Psoas muscle (tissue), 8 donors: ENCODE data around the gene VIPR2. TPM values are rescaled to one million over a fixed set of nuclear protein-coding genes. Genes with fewer than 3 reads are reported as not detected.

Source experiments
- ATAC-seq, 4 donors: fragments of 200-7000 bp; cut with Tn5 transposase; one replicate each; pipeline ENCODE4 v1.9.1; 2020; ENCODE audit warnings: moderate library complexity in 3 of 4, mild to moderate bottlenecking in 2 of 4
- DNase-seq, 2 donors: peaks; one replicate each; pipeline ENCODE4 v3.0.0-alpha.2; 2020
- H3K27ac ChIP-seq: fragments of 200-600 bp; one replicate; pipeline ENCODE4 v1.8.0; 2022
- H3K27me3 ChIP-seq, 3 donors: fragments of 200-600 bp in 1 of 3; one replicate each; pipeline versions ENCODE4 v1.6.1 to v1.8.0; 2013 to 2022; ENCODE audit warnings: low read length in 2 of 3, mild to moderate bottlenecking in 2 of 3, moderate library complexity in 1 of 3; ENCODE audit not compliant: insufficient read depth in 3 of 3
- H3K36me3 ChIP-seq, 2 donors: fragments of 200-600 bp in 1 of 2; one replicate each; pipeline versions ENCODE4 v1.6.1 to v1.8.0; 2013 to 2022; ENCODE audit warnings: low read depth in 1 of 2, mild to moderate bottlenecking in 1 of 2, moderate library complexity in 1 of 2; ENCODE audit not compliant: insufficient read depth in 1 of 2
- H3K4me1 ChIP-seq: fragments of 200-600 bp; one replicate; pipeline ENCODE4 v1.8.0; 2022
- H3K4me3 ChIP-seq: fragments of 200-600 bp; one replicate; pipeline ENCODE4 v1.8.0; 2022; ENCODE audit warnings: mild to moderate bottlenecking
- H3K9me3 ChIP-seq: fragments of 200-600 bp; one replicate; pipeline ENCODE4 v1.8.0; 2022
- WGBS, 3 donors: extraction: QIAGEN DNeasy Blood & Tissue Kit; methylation state at CpG; one replicate each; pipeline versions ENCODE4 v1.1.6 to v1.1.7; 2013; 5-methylcytosine and 5-hydroxymethylcytosine counted together
- intact Hi-C, 2 donors: fragments of 100-400 bp; cut with DNase I; formaldehyde crosslinking; loops; one replicate each; pipeline versions ENCODE4 v1.11.0 to v1.14.2; 2022
- polyA plus RNA-seq, 3 donors: library from polyadenylated mRNA; stranded (reverse); fragments of 200-250 nt; gene quantifications; one replicate each; pipeline ENCODE4 v1.2.3, GENCODE V29; 2013
- total RNA-seq, 4 donors: library from RNA; stranded (reverse); fragmentation: NEBNext Ultra II Directional in 2 of 4; extraction: Animal tissue kit (Norgen Biotek cat#: 25700) in 2 of 4; gene quantifications; one replicate each; pipeline versions ENCODE4 v1.2.1 to v1.2.4, GENCODE V29; 2021 to 2023
- TF ChIP-seq, protein P1 (sequence below): fragments of 200-600 bp; IDR thresholded peaks from one replicate; pipeline ENCODE4 v1.8.0; 2022; ENCODE audit warnings: antibody characterized with exemption
- donor health status: healthy with polysubstance abuse.
- donor health status: DM: no; HTN: no; CAD: no; lungs with moderate emphysema.
- donor health status: Bipolar disorder and iron deficiency.
- donor health status: healthy.
- donor health status: DM: yes; HTN: yes; CAD: no.
- donor health status: DM: no; HTN: no; CAD: no.
- donor health status: DM: no; HTN: no; CAD: no.
- donor health status: DM: yes; HTN: yes; CAD: no.

Gene VIPR2
- total and polyA plus RNA-seq, 7 donors = 0.60 to 3.6 (median 2.4) TPM

DNA sequence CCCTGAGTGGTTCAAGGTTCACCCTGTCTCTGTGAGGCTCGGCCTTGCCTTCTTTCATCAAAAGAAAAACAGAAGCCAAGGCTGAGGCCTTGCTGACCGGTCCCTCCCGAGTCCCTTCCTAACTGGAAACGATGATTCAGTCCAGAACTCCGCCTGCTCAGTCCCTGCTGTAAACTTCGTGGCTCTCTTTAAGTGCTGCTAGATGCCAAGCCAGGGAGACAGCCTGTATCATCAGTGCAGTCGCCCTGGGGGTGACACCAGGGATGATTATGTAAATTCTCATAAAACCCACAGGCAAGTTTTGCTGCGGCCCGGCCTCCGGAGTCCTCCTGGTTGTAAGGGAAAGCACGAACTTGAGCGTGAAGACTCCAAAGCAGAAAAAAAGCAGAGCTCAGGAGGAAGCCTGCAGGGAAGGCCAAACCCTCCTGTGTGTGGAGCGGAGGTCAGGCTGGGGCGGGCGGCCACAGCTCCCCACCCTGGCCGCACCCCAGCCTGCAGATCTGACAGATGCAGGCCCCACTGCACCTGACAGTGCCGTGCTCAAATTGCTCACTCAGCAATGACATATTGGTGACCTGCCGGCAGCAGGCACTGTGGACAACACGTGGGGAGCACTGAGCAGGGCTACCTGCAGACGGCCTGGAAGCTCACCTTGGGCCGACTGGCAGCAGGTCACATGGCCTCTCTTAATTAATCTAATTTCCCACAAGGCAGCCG, 164.9 kb downstream of the VIPR2 start:
- H3K27me3 ChIP-seq = no peaks in the 10 kb centered on the region
- DNase-seq (peak in 1 of 2 donors; percentile 31), ATAC-seq (no peak)
- H3K4me1 ChIP-seq = peaks cover 6% of the 10 kb centered on the region
- no peak overlapping the region for H3K4me3 ChIP-seq
- WGBS, 3 donors = 78 to 83% (median 82%) methylated on average over 22 of the region's 22 CpGs
- intact Hi-C loops = loop anchor here in 1 of 2 donors (5.0 kb wide), 1 partner anchor 197 kb away; no protein-coding TSS in a partner anchor
- no peak overlapping the region for H3K27ac ChIP-seq
- H3K9me3 ChIP-seq = peaks cover 20% of the 10 kb centered on the region
- TF ChIP-seq, protein P1, sequence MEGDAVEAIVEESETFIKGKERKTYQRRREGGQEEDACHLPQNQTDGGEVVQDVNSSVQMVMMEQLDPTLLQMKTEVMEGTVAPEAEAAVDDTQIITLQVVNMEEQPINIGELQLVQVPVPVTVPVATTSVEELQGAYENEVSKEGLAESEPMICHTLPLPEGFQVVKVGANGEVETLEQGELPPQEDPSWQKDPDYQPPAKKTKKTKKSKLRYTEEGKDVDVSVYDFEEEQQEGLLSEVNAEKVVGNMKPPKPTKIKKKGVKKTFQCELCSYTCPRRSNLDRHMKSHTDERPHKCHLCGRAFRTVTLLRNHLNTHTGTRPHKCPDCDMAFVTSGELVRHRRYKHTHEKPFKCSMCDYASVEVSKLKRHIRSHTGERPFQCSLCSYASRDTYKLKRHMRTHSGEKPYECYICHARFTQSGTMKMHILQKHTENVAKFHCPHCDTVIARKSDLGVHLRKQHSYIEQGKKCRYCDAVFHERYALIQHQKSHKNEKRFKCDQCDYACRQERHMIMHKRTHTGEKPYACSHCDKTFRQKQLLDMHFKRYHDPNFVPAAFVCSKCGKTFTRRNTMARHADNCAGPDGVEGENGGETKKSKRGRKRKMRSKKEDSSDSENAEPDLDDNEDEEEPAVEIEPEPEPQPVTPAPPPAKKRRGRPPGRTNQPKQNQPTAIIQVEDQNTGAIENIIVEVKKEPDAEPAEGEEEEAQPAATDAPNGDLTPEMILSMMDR = no peak
- no peaks in the 10 kb centered on the region for H3K36me3 ChIP-seq

DNA sequence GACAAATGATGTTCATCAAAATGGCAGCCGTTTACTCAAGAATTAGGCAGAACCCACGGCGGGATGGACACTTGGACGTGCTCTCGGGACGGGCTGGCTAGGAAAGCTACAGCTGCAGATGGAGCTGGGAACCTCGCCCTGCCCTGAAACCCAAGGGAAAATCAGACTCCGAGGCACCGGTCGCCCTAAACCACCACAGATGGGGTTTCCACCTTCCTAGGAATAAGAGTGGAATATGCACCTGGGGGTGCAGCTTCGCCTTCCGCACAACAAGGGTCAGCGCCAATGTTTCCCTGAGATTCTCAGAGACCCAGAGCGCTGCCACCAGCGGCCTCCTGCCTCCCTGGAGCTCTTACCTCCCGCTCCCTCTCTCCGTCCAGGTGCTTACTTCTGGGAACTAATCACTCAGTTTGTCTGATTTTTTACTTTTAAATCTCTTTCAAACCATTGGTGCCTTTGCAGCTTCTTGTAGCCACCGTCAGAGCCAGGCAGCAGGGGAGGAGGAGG, 165.6 kb downstream of the VIPR2 start:
- Histone ChIP-seq H3K4me3 (no peak overlapping the region), H3K9me3 (peaks cover 20% of the 10 kb centered on the region), H3K27me3 (no peaks in the 10 kb centered on the region), H3K4me1 (peaks cover 6% of the 10 kb centered on the region), H3K36me3 (no peaks in the 10 kb centered on the region), H3K27ac (no peak overlapping the region)
- TF ChIP-seq, protein P1 = no peak
- 69 to 83% (median 77%) methylated on average over 18 of the region's 18 CpGs for WGBS, 3 donors
- DNase-seq = no peak
- intact Hi-C loops = loop anchor here in 1 of 2 donors (5.0 kb wide), 1 partner anchor 197 kb away; no protein-coding TSS in a partner anchor
- ATAC-seq = no peak
